T-helper 1 cell treated with Interleukin-12 subunit alpha and Interleukin-12 subunit beta and Interleukin-4 antibody, amounts not matched to agents 30 ng/mL and 1 ng/mL, for 36 hours (primary cell): ENCODE results near the gene NEDD1. TPM values are rescaled to one million over a fixed set of nuclear protein-coding genes. Genes with fewer than 3 reads are reported as not detected.

Experiments used
- intact Hi-C: fragments of 100-400 bp; cut with micrococcal nuclease; formaldehyde crosslinking; loops from one replicate; pipeline ENCODE4 v1.15.1; 2024
- total RNA-seq: library from RNA; stranded (reverse); gene quantifications from 2 replicates; pipeline ENCODE4 v1.2.3, GENCODE V29; 2022

The NEDD1 gene
- total RNA-seq, result 48.7 and 49.6 TPM in 2 replicates

- intact Hi-C loops, result loop anchor here (1.0 to 5.0 kb wide), 21 partner anchors 12 to 1964 kb away; partner anchors contain the start of genes AMDHD1, APAF1, CCDC38 and CDK17
Observed at GRCh38 chr12:96906849-96907670, at the start of gene NEDD1. Gene NEDD1, plus strand, starts transcription at chr12:96907257. Its CDS starts 2,503 bp downstream, at chr12:96909760.

- intact Hi-C loops, result no loop called here
Observed at GRCh38 chr12:96858162-96858561, 48.9 kb upstream of the NEDD1 start.

- intact Hi-C loops, result no loop called here
Observed at GRCh38 chr12:96861656-96862055, 45.4 kb upstream of the NEDD1 start.

- intact Hi-C loops, result no loop called here
Observed at GRCh38 chr12:96862326-96862725, 44.7 kb upstream of the NEDD1 start.

GRCh38 chr12:96864335-96864734 is 42.7 kb upstream of the NEDD1 start:
- intact Hi-C loops, result no loop called here

- intact Hi-C loops, result no loop called here
Observed at GRCh38 chr12:96866801-96867590, 40.1 kb upstream of the NEDD1 start.

- intact Hi-C loops, result no loop called here
Observed at GRCh38 chr12:96870946-96871345, 36.1 kb upstream of the NEDD1 start.

- intact Hi-C loops, result no loop called here
Observed at GRCh38 chr12:96872961-96873360, 34.1 kb upstream of the NEDD1 start.

GRCh38 chr12:96874211-96874610 is 32.8 kb upstream of the NEDD1 start:
- intact Hi-C loops, result no loop called here

- intact Hi-C loops, result no loop called here
Observed at GRCh38 chr12:96876966-96877365, 30.1 kb upstream of the NEDD1 start.

GRCh38 chr12:96878704-96879103 is 28.4 kb upstream of the NEDD1 start:
- intact Hi-C loops, result no loop called here

- intact Hi-C loops, result no loop called here
Observed at GRCh38 chr12:96879301-96879700, 27.8 kb upstream of the NEDD1 start.

- intact Hi-C loops, result no loop called here
Observed at GRCh38 chr12:96880220-96880619, 26.8 kb upstream of the NEDD1 start.

GRCh38 chr12:96881608-96882007 is 25.4 kb upstream of the NEDD1 start:
- intact Hi-C loops, result no loop called here

GRCh38 chr12:96882862-96883261 is 24.2 kb upstream of the NEDD1 start:
- intact Hi-C loops, result no loop called here

GRCh38 chr12:96883571-96883970 is 23.5 kb upstream of the NEDD1 start:
- intact Hi-C loops, result no loop called here

GRCh38 chr12:96886998-96887677 is 19.9 kb upstream of the NEDD1 start:
- intact Hi-C loops, result no loop called here

- intact Hi-C loops, result no loop called here
Observed at GRCh38 chr12:96889273-96889933, 17.7 kb upstream of the NEDD1 start.

GRCh38 chr12:96890331-96890730 is 16.7 kb upstream of the NEDD1 start:
- intact Hi-C loops, result no loop called here

GRCh38 chr12:96892104-96892503 is 15.0 kb upstream of the NEDD1 start:
- intact Hi-C loops, result no loop called here

- intact Hi-C loops, result no loop called here
Observed at GRCh38 chr12:96897421-96897820, 9.6 kb upstream of the NEDD1 start.
